ENCODE data around the gene CXCL8. TPM values are rescaled to one million over a fixed set of nuclear protein-coding genes. Genes with fewer than 3 reads are reported as not detected.

The CXCL8 gene
- total and polyA plus RNA-seq, 12 donors = 0.28 to 3.4 (median 1.7) TPM

- H3K27me3 ChIP-seq = no peaks in the 10 kb centered on the region
- H3K4me3 ChIP-seq = no peak overlapping the region
- WGBS, 4 donors = 93 to 99% (median 98%) methylated on average over 2 of the region's 2 CpGs
- H3K4me1 ChIP-seq (replicated peaks in 1 of 2) = peaks cover 15 to 27% of the 10 kb centered on the region in 2 donors
- H3K36me3 ChIP-seq (replicated peaks in 1 of 2) = no peaks in the 10 kb centered on the region
- DNase-seq = no peak
- no peaks in the 10 kb centered on the region for H3K9me3 ChIP-seq (replicated peaks in 1 of 3)
- TF ChIP-seq CTCF (IDR thresholded peaks at IDR 0.05) = no peak
- no peak for TF ChIP-seq POLR2A (IDR thresholded peaks at IDR 0.05)
- no peak overlapping the region for H3K27ac ChIP-seq
- intact Hi-C loops (cut with DNase I) = no loop called here
Measured at GRCh38 chr4:73706811-73707210, 33.6 kb upstream of the CXCL8 start.

GRCh38 chr4:73707269-73707875, 33.0 kb upstream of the CXCL8 start:
- no peak overlapping the region for H3K27ac ChIP-seq
- DNase-seq = no peak
- WGBS, 4 donors = 77 to 91% (median 83%) methylated on average over 3 to 4 of the region's 4 CpGs
- TF ChIP-seq POLR2A (IDR thresholded peaks at IDR 0.05) (no peak), CTCF (IDR thresholded peaks at IDR 0.05) (no peak)
- no peak overlapping the region for H3K4me3 ChIP-seq
- no peaks in the 10 kb centered on the region for H3K9me3 ChIP-seq (replicated peaks in 1 of 3)
- intact Hi-C loops (cut with DNase I) = no loop called here
- H3K27me3 ChIP-seq = no peaks in the 10 kb centered on the region
- peaks cover 15 to 27% of the 10 kb centered on the region in 2 donors for H3K4me1 ChIP-seq (replicated peaks in 1 of 2)
- H3K36me3 ChIP-seq (replicated peaks in 1 of 2) = no peaks in the 10 kb centered on the region

- Histone ChIP-seq H3K9me3 (replicated peaks in 1 of 3) (no peaks in the 10 kb centered on the region), H3K4me1 (replicated peaks in 1 of 2) (peaks cover 15 to 27% of the 10 kb centered on the region in 2 donors), H3K27me3 (no peaks in the 10 kb centered on the region), H3K4me3 (no peak overlapping the region), H3K27ac (no peak overlapping the region), H3K36me3 (replicated peaks in 1 of 2) (no peaks in the 10 kb centered on the region)
- intact Hi-C loops (cut with DNase I) = no loop called here
- DNase-seq = peak; percentile 47 to 86 (median 82)
- 28 to 33% (median 31%) methylated on average over 7 of the region's 7 CpGs for WGBS, 4 donors
- TF ChIP-seq CTCF (IDR thresholded peaks at IDR 0.05) = no peak
- TF ChIP-seq POLR2A (IDR thresholded peaks at IDR 0.05) = no peak
Measured at GRCh38 chr4:73707918-73708577, 32.3 kb upstream of the CXCL8 start.

- H3K27ac ChIP-seq = no peak overlapping the region
- H3K36me3 ChIP-seq (replicated peaks in 1 of 2) = no peaks in the 10 kb centered on the region
- no peak for DNase-seq
- WGBS, 4 donors = 64 to 71% (median 67%) methylated on average over 2 of the region's 2 CpGs
- H3K4me1 ChIP-seq (replicated peaks in 1 of 2) = peaks cover 7 to 23% of the 10 kb centered on the region in 2 donors
- TF ChIP-seq POLR2A (IDR thresholded peaks at IDR 0.05) (no peak), CTCF (IDR thresholded peaks at IDR 0.05) (no peak)
- no peaks in the 10 kb centered on the region for H3K27me3 ChIP-seq
- no peaks in the 10 kb centered on the region for H3K9me3 ChIP-seq (replicated peaks in 1 of 3)
- no peak overlapping the region for H3K4me3 ChIP-seq
- intact Hi-C loops (cut with DNase I) = no loop called here
Measured at GRCh38 chr4:73709451-73710033, 30.8 kb upstream of the CXCL8 start.
